HS-27A (cell line): ENCODE results near the gene CCL17.

Experiments
- DNase-seq: peaks from one replicate; pipeline ENCODE4 v3.0.0-alpha.2; 2012; ENCODE audit warnings: low read depth, missing footprints

CCL17 gene

DNA sequence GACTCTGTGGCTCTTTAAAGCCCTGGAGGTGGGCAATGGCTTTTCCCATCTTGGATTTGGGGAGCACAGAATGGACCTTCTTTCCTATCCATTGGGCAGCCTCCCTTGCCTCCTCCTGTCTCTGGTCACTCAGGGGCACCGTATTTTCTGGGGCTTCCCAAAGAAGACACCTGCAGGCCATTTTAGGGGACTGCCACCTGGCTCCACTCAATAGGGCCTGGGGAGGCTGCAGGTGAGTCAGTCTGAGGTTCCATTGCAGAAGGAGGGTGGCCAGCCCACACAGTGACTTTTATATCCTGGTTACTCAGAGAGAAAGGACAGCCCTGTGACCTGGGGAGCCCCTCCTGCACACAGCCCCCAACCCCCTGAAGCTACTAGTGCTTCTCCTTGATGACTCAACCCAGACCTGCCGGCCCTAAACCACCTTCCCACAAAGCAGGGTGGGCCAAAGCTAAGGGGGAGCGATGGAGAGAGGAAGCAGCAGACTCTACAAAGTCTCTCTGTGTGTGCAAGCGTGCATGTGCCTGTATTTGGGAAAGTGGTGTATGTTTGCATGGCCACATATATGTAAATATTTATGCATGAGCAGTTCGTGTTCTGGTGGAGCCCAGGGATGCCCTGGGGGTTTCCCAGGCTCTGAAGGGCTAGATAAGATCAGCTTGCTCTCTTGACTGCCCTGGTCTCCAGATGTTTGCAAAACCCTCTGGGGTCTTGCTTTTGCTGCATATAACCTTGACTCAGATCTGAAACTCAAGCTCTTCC is 27.3 kb upstream of the CCL17 start:
- no peak for DNase-seq

GRCh38 chr16:57379579-57379978 is 25.0 kb upstream of the CCL17 start:
- DNase-seq = no peak

DNA sequence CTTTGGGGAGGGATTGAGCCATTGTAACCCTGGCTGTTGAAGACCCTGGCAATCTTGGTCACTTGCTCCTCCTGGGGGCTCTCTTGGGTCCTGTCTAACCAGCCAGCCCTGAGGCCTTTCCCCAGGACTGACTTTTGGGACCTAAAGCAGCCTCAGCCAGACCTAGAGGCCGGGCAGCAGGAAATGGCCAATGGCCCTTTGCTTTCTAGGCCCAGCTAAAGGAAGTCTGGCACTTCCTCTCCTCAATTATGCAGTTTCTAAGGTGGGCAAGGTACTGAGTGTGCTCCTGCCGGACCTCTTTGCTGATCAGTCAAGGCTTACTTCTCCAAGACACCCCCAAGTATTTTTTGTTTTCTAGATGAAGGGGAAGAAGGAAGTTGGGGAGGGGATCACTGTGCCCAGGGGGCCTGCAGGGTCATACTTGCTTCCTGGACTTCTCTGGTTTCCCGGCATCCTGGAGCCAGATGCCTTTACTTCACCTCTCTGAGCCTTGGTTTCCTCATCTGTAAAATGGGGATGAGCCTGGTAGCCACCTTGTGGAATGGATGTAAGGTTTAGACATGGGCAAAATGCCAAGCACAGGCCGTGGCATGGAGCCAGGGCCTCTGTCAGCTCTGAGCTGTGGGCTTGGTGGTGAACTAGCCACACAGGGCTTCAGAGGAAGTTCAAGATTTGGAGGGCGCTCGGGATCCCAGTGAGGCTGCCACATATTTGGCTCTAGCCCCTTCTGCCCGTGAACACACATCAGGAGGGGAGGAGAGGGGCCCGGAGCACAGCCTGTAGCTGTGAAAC is 23.7 kb upstream of the CCL17 start:
- no peak for DNase-seq

- DNase-seq = no peak
Measured at GRCh38 chr16:57381791-57382534, 22.6 kb upstream of the CCL17 start.

DNA sequence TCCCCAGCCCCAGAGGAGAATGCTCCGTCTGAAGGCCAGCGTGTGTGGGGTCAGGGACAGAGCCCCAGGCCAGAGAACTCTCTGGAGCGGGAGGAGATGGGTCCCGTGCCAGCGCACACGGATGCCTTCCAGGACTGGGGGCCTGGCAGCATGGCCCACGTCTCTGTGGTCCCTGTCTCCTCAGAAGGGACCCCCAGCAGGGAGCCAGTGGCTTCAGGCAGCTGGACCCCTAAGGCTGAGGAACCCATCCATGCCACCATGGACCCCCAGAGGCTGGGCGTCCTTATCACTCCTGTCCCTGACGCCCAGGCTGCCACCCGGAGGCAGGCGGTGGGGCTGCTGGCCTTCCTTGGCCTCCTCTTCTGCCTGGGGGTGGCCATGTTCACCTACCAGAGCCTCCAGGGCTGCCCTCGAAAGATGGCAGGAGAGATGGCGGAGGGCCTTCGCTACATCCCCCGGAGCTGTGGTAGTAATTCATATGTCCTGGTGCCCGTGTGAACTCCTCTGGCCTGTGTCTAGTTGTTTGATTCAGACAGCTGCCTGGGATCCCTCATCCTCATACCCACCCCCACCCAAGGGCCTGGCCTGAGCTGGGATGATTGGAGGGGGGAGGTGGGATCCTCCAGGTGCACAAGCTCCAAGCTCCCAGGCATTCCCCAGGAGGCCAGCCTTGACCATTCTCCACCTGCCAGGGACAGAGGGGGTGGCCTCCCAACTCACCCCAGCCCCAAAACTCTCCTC is 21.9 kb upstream of the CCL17 start:
- DNase-seq = no peak

DNA sequence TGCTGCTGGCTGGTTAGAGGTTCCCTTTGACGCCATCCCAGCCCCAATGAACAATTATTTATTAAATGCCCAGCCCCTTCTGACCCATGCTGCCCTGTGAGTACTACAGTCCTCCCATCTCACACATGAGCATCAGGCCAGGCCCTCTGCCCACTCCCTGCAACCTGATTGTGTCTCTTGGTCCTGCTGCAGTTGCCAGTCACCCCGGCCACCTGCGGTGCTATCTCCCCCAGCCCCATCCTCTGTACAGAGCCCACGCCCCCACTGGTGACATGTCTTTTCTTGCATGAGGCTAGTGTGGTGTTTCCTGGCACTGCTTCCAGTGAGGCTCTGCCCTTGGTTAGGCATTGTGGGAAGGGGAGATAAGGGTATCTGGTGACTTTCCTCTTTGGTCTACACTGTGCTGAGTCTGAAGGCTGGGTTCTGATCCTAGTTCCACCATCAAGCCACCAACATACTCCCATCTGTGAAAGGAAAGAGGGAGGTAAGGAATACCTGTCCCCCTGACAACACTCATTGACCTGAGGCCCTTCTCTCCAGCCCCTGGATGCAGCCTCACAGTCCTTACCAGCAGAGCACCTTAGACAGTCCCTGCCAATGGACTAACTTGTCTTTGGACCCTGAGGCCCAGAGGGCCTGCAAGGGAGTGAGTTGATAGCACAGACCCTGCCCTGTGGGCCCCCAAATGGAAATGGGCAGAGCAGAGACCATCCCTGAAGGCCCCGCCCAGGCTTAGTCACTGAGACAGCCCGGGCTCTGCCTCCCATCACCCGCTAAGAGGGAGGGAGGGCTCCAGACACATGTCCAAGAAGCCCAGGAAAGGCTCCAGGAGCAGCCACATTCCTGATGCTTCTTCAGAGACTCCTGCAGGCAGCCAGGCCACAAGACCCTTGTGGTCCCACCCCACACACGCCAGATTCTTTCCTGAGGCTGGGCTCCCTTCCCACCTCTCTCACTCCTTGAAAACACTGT is 21.0 kb upstream of the CCL17 start:
- DNase-seq = no peak

- DNase-seq = no peak
Measured at GRCh38 chr16:57384248-57385070, 20.1 kb upstream of the CCL17 start.

DNA sequence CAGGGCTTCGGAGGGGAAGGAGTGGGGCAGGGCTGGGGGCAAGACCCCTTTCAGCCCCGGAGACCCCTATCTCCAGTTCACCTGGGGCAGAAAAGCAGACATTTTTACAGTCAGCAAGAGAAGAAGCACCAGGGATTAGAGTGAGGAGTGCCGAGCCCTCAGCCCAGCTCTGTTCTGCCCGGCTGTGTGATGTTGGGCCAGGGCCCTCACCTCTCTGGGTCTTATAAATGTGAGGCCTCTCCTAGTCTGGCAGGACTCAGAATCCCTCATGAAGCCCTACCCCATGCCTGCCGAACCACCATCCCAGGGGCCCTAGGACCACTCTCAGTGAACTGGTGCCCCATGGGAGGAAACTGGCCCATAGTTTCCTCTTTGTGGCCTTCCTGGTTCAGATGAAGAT is 19.5 kb upstream of the CCL17 start:
- no peak for DNase-seq

DNA sequence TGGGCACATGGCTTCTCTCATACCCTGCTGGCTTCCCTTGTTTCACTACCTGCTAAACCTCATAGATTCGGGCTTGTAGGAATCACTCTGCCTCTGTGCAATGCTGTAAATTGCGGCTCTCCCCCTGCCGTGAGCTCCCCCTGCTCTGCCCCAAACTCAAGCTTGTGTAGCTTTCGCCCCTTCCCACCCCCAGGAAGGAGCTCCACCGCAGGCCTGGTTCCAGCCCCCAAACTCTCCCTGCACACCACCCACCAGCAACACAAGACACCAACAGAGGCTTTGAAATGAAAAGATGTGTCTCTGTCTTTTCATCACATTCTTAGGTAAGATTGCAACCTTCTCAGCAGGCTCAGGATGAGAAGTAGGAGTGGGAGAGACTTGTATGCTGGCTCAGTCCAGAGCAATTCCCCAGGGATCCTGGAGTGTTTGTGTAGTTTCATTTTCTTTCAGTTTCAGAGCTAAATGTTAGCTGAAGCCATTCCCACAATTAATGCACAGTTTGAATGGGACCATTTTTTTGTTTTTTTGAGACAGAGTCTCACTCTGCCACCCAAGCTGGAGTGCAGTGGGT is 18.1 kb upstream of the CCL17 start:
- no peak for DNase-seq

DNA sequence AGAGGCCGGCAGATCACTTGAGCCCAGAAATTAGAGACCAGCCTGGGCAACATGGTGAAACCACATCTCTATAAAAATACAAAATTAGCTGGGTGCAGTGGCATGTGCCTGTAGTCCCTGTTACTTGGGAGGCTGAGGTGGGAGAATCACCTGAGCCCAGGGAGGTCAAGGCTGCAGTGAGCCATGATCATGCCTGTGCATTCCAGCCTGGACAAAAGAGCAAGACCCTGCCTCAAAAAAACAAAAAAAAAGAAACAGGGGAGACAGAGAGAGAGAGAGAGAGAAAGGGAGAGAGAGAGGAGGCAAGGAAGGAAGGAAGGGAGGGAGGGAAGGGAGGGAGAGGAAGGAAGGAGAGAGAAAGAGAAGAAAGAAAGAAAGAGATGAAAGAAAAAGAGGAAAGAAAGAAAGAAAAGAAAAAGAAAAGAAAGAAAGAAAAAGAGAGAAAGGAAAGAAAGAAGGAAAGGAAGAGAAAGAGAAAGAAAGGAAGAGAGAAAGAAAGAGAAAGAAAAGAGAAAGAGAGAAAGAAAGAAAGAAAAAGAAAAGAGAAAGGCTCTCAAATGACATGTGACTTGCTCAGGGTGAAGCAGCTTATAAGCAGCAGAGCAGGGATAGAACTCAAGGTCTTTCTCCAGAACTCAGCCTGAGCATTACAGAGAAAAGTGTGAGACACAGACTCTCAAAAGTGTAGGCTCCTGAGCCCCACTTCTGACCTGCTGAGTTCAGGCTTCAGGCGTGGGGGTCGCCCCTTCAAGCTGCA is 16.8 kb upstream of the CCL17 start:
- no peak for DNase-seq

- DNase-seq = no peak
Measured at GRCh38 chr16:57388359-57389086, 16.0 kb upstream of the CCL17 start.

DNA sequence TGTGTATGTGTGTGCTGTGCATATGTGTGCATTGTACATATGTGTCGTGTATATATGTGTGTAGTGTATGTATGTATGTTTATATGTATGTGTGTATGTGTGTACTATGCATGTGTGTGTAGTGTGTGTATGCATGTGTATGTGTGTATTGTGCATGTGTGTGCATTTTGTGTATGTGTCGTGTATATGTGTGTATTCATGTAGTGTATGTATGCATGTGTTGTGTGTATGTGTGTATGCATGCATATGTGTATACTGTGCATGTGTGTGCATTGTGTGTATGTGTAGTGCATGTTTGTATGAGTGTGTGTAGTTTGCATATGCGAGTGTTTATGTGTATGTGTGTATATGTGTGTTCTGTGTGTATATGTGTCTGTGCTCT is 15.5 kb upstream of the CCL17 start:
- no peak for DNase-seq

DNA sequence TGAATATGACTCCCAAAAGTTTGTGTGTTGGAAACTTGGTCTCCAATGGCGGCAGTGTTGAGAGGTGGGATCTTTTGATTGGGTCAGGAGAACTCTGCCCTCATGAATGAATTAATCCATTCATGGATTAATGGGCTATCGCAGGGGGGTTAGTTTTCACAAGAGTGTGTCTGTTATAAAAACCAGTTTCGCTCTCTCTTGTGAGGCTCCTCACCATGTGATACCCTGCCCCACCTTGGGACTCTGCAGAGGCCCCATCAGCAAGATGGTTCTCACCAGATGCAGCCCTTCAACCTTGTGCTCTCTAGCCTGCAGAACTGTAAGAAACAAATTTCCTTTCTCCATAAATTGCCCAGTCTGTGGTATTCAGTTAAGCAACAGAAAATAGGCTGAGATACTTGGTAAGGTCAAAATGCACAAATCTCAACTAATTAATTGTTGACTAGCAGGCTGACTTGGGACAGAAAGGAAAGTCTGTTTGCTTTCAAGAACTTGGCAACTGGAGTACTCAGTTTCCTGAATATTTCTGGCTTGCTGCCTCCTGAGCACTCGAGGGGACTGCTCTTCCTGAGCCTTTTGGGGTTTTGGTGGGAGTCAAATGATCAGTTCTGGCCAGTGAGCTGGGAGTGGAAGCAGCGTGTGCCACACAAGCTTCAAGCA is 13.8 kb upstream of the CCL17 start:
- no peak for DNase-seq

DNA sequence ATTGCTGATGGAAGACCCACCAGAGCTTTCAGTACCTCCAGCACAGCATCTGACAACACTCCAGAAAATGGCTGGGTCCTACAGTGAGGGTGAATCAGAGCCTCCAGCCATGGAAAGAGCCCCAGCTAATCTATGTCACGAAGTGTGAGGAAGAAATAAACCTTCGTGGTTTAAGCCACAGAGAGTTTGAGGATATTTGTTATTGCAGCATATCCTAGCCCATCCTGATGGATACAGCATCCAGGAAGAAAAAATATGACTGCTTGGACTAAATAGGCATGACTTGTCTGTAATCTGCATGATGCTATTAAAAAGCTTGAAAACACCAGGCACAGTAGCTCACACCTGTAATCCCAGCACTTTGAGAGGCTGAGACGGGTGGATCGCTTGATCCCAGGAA is 13.3 kb upstream of the CCL17 start:
- DNase-seq = no peak

GRCh38 chr16:57391708-57392107 is 12.9 kb upstream of the CCL17 start:
- DNase-seq = no peak

GRCh38 chr16:57392694-57393093 is 11.9 kb upstream of the CCL17 start:
- DNase-seq = no peak

- no peak for DNase-seq
Measured at GRCh38 chr16:57394444-57394843, 10.1 kb upstream of the CCL17 start.

- DNase-seq = no peak
Measured at GRCh38 chr16:57395026-57395425, 9.5 kb upstream of the CCL17 start.
